Camera-type eye (tissue), 1 donor: ENCODE data around the gene OR51E1. TPM values are rescaled to one million over a fixed set of nuclear protein-coding genes. Genes with fewer than 3 reads are reported as not detected.

ENCODE experiments used
- total RNA-seq: library from RNA; depleted of rRNA; stranded (reverse); fragments of >200 nt; gene quantifications from one replicate; pipeline ENCODE4 v1.2.3, GENCODE V29; 2014

Gene OR51E1, protein sequence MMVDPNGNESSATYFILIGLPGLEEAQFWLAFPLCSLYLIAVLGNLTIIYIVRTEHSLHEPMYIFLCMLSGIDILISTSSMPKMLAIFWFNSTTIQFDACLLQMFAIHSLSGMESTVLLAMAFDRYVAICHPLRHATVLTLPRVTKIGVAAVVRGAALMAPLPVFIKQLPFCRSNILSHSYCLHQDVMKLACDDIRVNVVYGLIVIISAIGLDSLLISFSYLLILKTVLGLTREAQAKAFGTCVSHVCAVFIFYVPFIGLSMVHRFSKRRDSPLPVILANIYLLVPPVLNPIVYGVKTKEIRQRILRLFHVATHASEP
- total RNA-seq, result 1.2 TPM

DNA sequence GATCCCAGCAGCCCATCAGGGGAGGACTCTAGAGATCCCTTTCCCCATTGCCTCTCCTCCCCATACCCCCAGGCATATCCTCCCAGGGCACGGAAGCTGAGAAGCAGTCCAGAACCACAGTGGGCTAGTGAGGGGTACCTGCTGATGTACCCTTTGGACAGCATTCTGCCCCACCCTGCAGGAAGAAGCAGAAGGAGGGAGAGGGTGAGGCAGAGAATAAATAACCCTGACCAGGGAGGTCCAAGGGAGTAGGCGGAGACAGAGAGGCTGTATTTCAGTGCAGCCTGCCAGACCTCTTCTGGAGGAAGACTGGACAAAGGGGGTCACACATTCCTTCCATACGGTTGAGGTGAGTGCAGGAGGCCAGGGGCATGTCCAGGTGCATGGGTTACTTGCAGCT lies at the start of gene OR51E1:
Gene OR51E1 (plus strand): TSS at position 301 of the 400 bp plus-strand sequence. CDS start 8,545 bp downstream, outside the sequence.

DNA sequence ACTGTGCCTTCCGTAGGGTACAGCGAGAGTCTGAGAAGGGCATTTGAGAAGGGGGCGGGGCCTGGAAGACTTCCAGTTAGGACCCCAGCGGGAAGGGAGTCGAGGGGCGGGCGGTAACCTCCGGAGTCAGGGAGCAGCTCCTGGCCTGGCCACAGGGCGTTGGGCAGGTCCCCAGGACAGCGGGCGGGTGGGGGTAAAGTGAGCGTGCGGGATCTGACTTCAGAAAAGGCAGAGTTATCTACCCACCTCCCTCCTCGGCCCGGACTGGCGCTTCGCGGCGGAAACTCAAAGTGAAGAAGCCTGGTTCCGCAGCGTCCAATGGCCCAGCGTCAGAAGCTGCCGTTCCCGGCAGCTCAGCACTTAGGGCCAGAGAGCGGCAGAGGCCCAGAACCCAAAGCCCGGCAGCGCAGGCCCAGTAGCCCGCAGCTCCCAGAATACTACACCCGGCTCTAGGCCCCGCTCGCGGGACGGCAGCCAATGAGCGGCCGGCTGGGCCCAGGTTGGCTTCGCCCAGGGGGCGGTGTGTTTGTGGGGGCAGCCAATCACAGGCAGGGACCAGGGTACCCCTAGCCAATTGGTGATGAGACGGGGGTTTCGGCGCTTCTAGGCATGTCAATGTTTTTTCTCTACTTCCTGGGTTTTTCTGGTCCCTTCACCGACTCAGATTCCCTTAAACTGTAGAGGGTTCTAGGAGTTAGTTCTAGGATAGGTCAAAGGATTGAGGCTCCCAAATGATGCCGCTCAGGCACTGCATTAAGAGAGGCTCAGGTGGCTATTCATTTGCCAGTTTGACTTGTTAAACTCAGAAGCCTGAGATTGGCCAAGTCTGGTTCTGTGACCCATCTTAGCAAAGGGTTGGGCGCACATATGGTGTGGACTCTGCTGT lies 35.8 kb upstream of the OR51E1 start, which contains the start of gene TRIM68:
Gene TRIM68 (minus strand): TSS at position 451 of the 886 bp plus-strand sequence. CDS start 2,727 bp downstream, outside the sequence.

GRCh38 chr11:4636962-4637661 lies 6.7 kb upstream of the OR51E1 start, which contains the start of gene OR51D1:
TSS of gene OR51D1 (plus strand) at chr11:4637477. CDS start at chr11:4639791, 2,314 bp downstream.

DNA sequence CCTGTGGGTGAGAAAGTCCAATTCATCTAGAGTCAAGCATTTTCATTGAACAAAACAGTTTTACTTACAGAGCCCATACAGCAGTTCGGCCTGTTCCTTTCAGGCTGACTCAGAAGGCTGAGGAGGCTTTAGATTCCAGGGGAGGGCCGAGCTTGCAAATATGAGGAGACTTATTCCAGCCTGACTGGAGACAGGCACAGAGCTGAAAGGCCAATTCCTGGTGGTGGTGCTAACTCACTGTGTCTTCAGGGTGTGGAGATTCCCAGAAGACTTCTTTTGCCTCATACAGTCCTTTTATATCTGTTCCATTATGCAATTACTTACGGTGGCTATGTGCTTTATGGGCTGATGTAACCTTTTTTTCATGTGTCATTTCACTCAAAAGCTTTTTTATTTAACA lies 53.8 kb downstream of the OR51E1 start, which contains the start of gene OR51E2:
Gene OR51E2 (minus strand): TSS at position 269 of the 400 bp plus-strand sequence. CDS start 15,142 bp downstream, outside the sequence.

DNA sequence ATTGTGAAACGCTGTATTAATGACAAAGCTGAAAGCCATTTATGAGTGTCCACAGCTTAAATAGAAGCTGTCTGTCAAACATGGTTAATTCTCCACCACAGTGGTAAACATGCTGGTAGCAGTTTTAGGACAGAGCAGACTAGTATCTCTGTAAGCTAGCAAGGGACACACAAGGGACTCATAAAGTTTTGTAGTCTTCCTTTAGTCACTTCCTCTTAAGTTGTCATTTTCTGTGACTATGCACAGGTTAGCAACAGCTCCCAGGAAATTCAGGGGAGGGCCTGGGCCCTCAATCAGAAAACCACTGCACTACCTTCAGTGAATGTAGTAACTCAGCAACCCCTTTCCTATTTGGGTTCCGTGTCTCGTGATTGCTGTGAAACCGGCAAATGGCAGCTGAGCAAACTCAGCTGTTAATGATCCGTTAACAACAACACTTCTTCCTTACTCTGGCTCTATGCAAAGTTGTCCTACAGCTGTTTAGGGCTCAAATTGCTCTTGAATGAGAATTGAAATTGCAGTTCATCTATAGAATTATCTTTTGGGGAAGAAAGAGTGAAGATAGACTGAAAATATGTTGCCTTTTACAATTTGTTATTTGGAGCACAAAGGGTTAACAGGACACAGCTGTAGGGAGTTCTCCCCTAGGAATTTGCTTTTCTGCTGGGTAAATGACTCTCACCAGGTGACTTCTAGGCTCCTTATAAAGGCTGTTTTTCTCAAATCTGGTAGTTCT lies 60.4 kb downstream of the OR51E1 start, which contains the start of gene MMP26:
Gene MMP26 (plus strand): TSS at position 731 of the 736 bp plus-strand sequence.

Other genes with a start within 250 kb of the OR51E1 start
- gene OR52K2, start 194.7 kb upstream of the OR51E1 start, total RNA-seq, result not detected
- not detected for gene OR52K1, start 161.3 kb upstream of the OR51E1 start, total RNA-seq
- gene OR52M1, start 98.8 kb upstream of the OR51E1 start, total RNA-seq, result not detected
- not detected for gene OR52I2, start 62.2 kb upstream of the OR51E1 start, total RNA-seq
- gene OR52I1, start 49.9 kb upstream of the OR51E1 start, total RNA-seq, result not detected
- 17.3 TPM for gene TRIM68, start 35.8 kb upstream of the OR51E1 start, total RNA-seq
- not detected for gene OR51D1, start 6.5 kb upstream of the OR51E1 start, total RNA-seq
- 2.1 TPM for gene OR51E2, start 53.9 kb downstream of the OR51E1 start, total RNA-seq
- not detected for gene MMP26, start 60.8 kb downstream of the OR51E1 start, total RNA-seq
- not detected for gene OR51F1, start 126.0 kb downstream of the OR51E1 start, total RNA-seq
- not detected for gene OR52R1, start 160.4 kb downstream of the OR51E1 start, total RNA-seq
- not detected for gene OR51F2, start 177.3 kb downstream of the OR51E1 start, total RNA-seq
- not detected for gene OR51S1, start 205.2 kb downstream of the OR51E1 start, total RNA-seq
- not detected for gene OR51T1, start 237.9 kb downstream of the OR51E1 start, total RNA-seq